ENCODE results near the gene GZF1.

DNA sequence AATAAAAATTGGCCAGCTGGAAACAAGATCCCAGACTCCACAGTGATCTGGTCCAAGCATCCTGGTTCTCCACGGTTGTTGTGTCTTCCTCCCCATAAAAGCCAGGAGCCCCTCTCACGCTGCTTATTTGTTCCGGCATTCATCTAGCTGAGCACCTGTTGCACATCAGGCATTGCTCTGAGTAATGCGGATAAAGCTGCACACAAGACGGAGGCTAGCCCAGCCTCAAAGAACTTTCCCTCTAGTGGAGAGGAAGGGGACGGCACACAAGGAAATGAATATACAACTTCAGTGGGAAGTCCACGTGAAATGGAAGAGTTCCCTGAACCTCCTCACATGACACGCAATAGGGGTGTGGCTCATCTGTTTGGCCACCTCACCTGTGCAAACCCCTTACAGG, 41.7 kb upstream of the GZF1 start:
- TF ChIP-seq, protein P1, sequence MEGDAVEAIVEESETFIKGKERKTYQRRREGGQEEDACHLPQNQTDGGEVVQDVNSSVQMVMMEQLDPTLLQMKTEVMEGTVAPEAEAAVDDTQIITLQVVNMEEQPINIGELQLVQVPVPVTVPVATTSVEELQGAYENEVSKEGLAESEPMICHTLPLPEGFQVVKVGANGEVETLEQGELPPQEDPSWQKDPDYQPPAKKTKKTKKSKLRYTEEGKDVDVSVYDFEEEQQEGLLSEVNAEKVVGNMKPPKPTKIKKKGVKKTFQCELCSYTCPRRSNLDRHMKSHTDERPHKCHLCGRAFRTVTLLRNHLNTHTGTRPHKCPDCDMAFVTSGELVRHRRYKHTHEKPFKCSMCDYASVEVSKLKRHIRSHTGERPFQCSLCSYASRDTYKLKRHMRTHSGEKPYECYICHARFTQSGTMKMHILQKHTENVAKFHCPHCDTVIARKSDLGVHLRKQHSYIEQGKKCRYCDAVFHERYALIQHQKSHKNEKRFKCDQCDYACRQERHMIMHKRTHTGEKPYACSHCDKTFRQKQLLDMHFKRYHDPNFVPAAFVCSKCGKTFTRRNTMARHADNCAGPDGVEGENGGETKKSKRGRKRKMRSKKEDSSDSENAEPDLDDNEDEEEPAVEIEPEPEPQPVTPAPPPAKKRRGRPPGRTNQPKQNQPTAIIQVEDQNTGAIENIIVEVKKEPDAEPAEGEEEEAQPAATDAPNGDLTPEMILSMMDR (IDR thresholded peaks at IDR 0.05): peak in 2 of 6 experiments; percentile 33 to 53
- no peak for TF ChIP-seq POLR2A (IDR thresholded peaks at IDR 0.05)
